Testis (tissue), 2 donors: ENCODE data around the gene MAPKAPK3.

Experiments used
- POLR2A ChIP-seq: fragments of 450-650 bp; IDR thresholded peaks from one replicate; pipeline ENCODE4 v1.6.1; 2017; ENCODE audit warnings: antibody characterized with exemption, mild to moderate bottlenecking, moderate library complexity
- TF ChIP-seq, protein P1 (sequence below), 3 experiments: fragments of 450-650 bp in 2 of 3; fragments of 200-600 bp in 1 of 3; sonication (generic) in 1 of 3; IDR thresholded peaks; one replicate each; pipeline ENCODE4 v1.5.1; 2016 to 2019; ENCODE audit warnings: antibody characterized with exemption in 3 of 3, mild to moderate bottlenecking in 2 of 3, moderate library complexity in 1 of 3

GRCh38 chr3:50617911-50618481 is 1.0 kb downstream of the MAPKAPK3 start:
- TF ChIP-seq, protein P1, sequence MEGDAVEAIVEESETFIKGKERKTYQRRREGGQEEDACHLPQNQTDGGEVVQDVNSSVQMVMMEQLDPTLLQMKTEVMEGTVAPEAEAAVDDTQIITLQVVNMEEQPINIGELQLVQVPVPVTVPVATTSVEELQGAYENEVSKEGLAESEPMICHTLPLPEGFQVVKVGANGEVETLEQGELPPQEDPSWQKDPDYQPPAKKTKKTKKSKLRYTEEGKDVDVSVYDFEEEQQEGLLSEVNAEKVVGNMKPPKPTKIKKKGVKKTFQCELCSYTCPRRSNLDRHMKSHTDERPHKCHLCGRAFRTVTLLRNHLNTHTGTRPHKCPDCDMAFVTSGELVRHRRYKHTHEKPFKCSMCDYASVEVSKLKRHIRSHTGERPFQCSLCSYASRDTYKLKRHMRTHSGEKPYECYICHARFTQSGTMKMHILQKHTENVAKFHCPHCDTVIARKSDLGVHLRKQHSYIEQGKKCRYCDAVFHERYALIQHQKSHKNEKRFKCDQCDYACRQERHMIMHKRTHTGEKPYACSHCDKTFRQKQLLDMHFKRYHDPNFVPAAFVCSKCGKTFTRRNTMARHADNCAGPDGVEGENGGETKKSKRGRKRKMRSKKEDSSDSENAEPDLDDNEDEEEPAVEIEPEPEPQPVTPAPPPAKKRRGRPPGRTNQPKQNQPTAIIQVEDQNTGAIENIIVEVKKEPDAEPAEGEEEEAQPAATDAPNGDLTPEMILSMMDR (IDR thresholded peaks at IDR 0.05): no peak
- TF ChIP-seq POLR2A: no peak
